ENCODE measurements around the gene RPUSD1.
"Not testable (repeated sequence)": the region's sequence is repeated elsewhere in the genome, so short reads cannot be mapped to it uniquely, and the experiment has no call there.

RPUSD1 gene

GRCh38 chr16:782258-782657 is 5.9 kb downstream of the RPUSD1 start:
- no peak for DNase-seq

GRCh38 chr16:781346-782010 is 6.7 kb downstream of the RPUSD1 start:
- no peak for DNase-seq

- no peak for DNase-seq
These were observed 7.9 kb downstream of the RPUSD1 start for GRCh38 chr16:780296-780695.

GRCh38 chr16:779561-779960 is 8.6 kb downstream of the RPUSD1 start:
- no peak for DNase-seq

GRCh38 chr16:778909-779527 is 9.2 kb downstream of the RPUSD1 start:
- no peak for DNase-seq

- no peak for DNase-seq
These were observed 9.7 kb downstream of the RPUSD1 start for GRCh38 chr16:778447-778846.

GRCh38 chr16:777826-778225 is 10.4 kb downstream of the RPUSD1 start:
- DNase-seq, result no peak

- DNase-seq, result no peak
These were observed 11.4 kb downstream of the RPUSD1 start for GRCh38 chr16:776824-777223.

- not testable (repeated sequence) for DNase-seq
These were observed 11.9 kb downstream of the RPUSD1 start for GRCh38 chr16:776298-776697.

GRCh38 chr16:775236-775796 is 12.9 kb downstream of the RPUSD1 start:
- no peak for DNase-seq

- DNase-seq, result no peak
These were observed 13.8 kb downstream of the RPUSD1 start for GRCh38 chr16:774086-775001.

- DNase-seq, result no peak
These were observed 15.2 kb downstream of the RPUSD1 start for GRCh38 chr16:772959-773358.

GRCh38 chr16:770411-770810 is 17.8 kb downstream of the RPUSD1 start:
- no peak for DNase-seq

GRCh38 chr16:769934-770333 is 18.2 kb downstream of the RPUSD1 start:
- no peak for DNase-seq

GRCh38 chr16:769184-769784 is 18.9 kb downstream of the RPUSD1 start:
- DNase-seq, result no peak

GRCh38 chr16:768428-768827 is 19.8 kb downstream of the RPUSD1 start:
- DNase-seq, result no peak

GRCh38 chr16:767743-768235 is 20.4 kb downstream of the RPUSD1 start:
- no peak for DNase-seq

GRCh38 chr16:766820-767640 is 21.2 kb downstream of the RPUSD1 start:
- no peak for DNase-seq

- no peak for DNase-seq
These were observed 22.0 kb downstream of the RPUSD1 start for GRCh38 chr16:766008-766819.

GRCh38 chr16:765488-765865 is 22.7 kb downstream of the RPUSD1 start:
- no peak for DNase-seq

- no peak for DNase-seq
These were observed 23.2 kb downstream of the RPUSD1 start for GRCh38 chr16:764848-765487.
